GM19025 (cell line): ENCODE data around the gene OSBP.
"Not testable (repeated sequence)": the region's sequence is repeated elsewhere in the genome, so short reads cannot be mapped to it uniquely, and the experiment has no call there.

Experiments
- ATAC-seq: cut with Tn5 transposase; IDR thresholded peaks from one replicate; pipeline ENCODE4 v1.9.1; 2021; ENCODE audit warnings: mild to moderate bottlenecking, low read depth, moderate library complexity; ENCODE audit not compliant: unreplicated experiment

OSBP gene

DNA sequence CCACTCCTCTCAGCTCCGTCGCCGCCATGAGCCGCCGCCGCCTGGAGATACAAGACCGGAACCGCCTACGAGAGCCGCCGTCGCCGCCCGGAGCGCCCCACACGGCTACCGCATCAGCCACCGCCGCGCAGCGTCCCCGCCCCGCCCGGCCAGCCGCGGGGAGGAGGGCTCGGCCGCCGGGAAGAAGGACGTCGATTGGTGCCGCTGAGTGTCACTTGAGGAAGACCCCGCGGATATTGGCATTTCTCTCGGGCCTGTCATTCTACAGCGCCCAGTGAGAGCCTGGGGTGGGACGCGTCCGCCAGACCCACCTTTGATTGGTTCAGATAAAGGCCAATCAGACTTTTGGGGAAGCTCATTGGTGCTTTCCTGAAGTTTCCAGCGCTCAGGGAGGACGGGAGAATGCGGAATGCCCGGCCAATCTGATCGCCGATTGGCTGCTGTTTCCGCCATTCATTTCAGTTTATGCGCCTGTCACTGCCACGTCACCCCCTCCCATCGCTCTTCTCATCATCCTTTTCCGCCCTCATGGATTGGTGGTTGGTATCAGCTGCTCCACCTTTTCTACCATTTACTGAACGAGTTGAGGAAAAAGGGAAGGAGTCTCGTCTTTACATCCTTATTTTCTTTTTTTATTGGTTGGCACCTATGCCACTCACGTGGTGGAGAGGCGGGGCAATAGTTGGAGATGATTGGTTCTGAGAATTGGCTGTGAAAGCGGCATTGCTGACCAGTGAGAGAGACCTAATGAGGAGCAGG is at the start of gene OSBP:
OSBP (minus strand) TSS at position 138 of the 759 bp plus-strand sequence; CDS start at position 28, 110 bp downstream.
- ATAC-seq = peak; percentile 86

- ATAC-seq = no peak
These were observed 45.0 kb upstream of the OSBP start for GRCh38 chr11:59660621-59661020.

- no peak for ATAC-seq
These were observed 44.4 kb upstream of the OSBP start for GRCh38 chr11:59659981-59660380.

DNA sequence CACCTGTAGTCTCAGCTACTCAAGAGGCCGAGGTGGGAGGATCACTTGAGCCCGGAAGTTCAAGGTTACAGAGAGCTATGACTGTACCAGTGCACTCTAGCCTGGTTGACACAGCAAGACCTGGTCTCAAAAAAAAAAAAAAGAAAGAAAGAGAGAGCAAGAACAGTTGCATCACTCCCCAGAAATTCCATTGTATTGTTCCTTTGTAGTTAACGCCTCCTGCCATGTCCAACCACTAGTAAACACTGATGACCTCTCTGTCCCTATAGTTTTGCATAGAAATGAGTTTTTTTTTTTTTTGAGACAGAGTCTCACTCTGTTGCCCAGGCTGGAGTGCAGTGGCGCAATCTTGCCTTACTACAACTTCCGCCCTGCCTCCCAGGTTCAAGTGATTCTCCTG is 42.5 kb upstream of the OSBP start:
- no peak for ATAC-seq

DNA sequence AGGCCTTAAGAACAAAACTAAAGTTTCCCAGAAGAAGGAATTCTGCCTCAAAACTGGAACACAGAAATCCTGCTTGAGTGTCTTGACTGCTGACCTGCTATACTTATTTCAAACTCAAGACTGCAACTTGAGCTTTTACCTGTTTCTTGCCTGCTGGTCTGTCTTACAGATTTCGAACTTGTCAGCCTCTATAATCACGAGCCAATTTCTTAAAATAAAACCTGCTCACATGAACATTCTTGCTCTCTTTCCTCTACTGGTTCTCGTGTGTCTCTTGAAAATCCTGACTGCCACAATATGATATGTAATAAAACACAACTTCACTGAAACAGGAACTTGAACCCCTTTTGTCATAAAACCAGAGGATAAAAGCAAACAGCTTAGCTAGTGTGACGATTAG is 39.3 kb upstream of the OSBP start:
- no peak for ATAC-seq

- ATAC-seq = no peak
These were observed 31.8 kb upstream of the OSBP start for GRCh38 chr11:59647245-59647980.

DNA sequence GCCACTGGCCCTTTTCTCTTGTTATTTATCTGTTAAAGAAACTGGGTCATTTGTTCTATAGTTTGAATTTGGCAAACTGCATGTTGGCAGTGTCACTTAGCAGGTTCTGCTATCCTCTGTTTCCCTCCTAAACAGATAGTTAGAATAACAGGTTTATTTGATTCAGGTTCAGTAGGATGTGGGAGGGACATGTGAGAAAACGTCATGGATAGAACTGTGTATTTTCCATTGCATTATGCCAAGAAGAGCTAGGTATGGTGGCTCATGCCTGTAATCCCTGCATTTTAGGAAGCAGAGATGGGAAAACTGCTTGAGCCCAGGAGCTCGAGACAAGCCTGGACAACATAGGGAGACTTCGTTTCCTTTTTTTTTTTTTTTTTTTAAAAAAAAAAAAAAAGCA is 29.0 kb upstream of the OSBP start:
- ATAC-seq = no peak

- no peak for ATAC-seq
These were observed 27.8 kb upstream of the OSBP start for GRCh38 chr11:59643390-59643789.

GRCh38 chr11:59641156-59641555 is 25.6 kb upstream of the OSBP start:
- ATAC-seq = no peak

GRCh38 chr11:59630493-59630892 is 14.9 kb upstream of the OSBP start:
- no peak for ATAC-seq

DNA sequence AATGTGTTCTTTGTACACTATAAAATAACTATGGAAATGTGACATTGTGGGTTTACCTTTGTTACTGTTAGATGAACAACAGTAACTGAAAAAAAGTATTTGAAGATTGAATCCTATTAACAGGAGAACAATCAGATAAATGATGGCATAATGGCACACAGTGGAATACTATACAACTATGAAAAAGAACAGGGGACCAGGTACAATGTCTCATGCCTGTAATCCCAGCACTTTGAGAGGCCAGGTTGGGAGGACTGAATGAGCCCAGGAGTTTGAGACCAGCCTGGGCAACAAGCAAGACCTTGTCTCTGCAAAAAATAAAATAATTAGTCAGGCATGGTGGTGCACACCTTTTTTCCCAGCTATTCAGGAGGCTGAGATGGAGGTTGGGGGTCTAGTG is 14.4 kb upstream of the OSBP start:
- ATAC-seq = no peak

GRCh38 chr11:59626969-59627368 is 11.4 kb upstream of the OSBP start:
- ATAC-seq = not testable (repeated sequence)

- ATAC-seq = no peak
These were observed 10.1 kb upstream of the OSBP start for GRCh38 chr11:59625703-59626102.

DNA sequence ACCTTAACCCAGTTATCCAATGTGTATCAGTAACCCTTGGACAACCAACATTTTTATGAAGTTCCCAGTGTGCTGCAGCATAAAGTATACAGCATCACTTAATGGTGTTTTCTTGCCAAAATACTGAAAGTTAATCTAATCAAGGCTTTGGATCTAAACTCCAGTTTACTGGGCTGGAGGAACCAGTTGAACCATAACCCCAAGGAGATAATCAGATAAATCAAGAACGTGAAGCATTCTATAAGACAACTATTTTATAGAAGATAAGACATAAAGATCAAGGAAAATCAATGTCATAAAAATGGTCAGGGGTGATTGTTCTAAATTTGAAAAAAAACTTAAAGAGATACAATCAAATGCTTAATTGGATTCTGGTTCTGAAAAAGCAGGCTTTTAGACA is 2.3 kb upstream of the OSBP start:
- ATAC-seq = no peak

GRCh38 chr11:59616396-59616982 is 915 bp upstream of the OSBP start:
- no peak for ATAC-seq

DNA sequence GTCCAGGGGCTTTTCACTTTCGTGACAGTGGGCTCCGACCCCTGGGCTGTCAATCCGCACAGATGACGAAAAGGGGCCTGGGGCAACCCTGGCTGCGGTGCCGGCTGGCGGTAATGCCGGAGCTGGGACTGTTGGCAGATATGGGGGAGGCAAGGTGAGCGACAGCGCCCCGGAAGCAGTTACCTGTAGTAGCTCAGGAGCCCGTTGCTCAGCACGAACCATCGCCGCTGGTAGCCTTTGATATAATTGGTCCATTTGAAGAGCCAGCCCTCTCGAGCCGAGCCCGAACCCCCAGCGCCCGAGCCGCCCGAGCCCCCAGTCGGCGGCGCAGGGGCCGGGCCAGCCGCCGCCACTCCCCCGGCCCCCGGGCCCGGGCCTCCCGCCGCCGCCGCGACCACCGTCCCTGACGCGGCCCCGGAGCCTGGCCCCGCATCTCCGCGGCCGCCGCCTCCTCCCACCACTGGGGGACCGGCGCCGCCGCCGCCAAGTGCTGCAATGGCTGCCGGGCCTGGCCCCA is 396 bp downstream of the OSBP start:
- peak; percentile 3 for ATAC-seq

DNA sequence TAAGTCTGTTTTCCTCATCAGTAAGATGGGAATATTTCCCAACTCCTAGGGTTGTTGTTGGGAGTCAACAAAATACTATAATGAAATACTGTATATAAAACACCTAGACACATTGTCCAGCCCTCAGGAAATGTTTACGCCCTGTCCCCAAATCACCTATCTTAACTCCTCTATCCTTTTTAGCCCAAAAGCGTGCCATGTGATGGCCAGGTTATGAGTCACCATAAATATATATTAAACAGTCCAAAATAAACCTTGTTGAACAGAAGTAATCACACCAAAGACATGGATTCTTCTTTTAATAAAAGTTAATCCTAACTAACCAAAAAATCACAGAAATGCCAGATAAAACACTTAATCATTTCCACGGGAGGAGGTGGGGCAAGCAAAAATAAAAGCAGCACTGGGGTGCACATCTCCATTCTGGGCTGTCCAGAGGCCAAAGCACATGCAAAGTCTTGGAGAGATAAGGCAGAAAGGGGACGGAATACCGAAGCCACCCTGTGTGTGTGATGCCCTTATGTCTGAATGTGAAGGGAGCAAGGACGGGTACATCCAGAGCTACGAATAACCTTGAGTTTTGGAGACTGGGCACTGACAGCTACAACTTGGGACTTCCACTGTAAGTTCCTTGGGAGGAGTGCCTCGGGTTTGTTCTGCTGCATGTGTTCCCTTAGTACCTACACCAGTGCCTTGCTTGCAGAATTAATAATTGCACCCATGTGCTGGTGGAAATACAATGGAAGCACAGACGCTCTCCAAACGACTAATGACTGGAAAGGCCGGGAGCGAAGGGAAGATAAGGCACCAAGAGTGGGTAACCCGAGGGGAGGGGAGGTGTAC is 1.1 kb downstream of the OSBP start:
- no peak for ATAC-seq

- no peak for ATAC-seq
These were observed 3.7 kb downstream of the OSBP start for GRCh38 chr11:59611570-59612565.

GRCh38 chr11:59610289-59610688 is 5.3 kb downstream of the OSBP start:
- ATAC-seq = no peak
